SK-N-SH treated with all-trans-retinoic acid at 6 μM for 48 hours (cell line): Measurements from ENCODE around the gene GBF1.

Source experiments
- ATAC-seq: fragments of 200-7000 bp; cut with Tn5 transposase; 3 replicates; pipeline ENCODE4 v1.9.1; 2020; ENCODE audit warnings: mild to moderate bottlenecking, moderate library complexity
- ARNTL ChIP-seq: fragments of 450-650 bp; formaldehyde crosslinking; IDR thresholded peaks from 2 replicates; pipeline ENCODE4 v1.5.0; 2020; ENCODE audit warnings: low read depth, mild to moderate bottlenecking, moderate library complexity, borderline replicate concordance
- BACH2 ChIP-seq: fragments of 250-450 bp; sonication (Bioruptor Pico); IDR thresholded peaks from 2 replicates; pipeline ENCODE4 v1.9.0; 2021; ENCODE audit warnings: mild to moderate bottlenecking, borderline replicate concordance
- CREB5 ChIP-seq: fragments of 250-450 bp; sonication (Bioruptor Pico); IDR thresholded peaks from 2 replicates; pipeline ENCODE4 v1.5.1; 2020; ENCODE audit warnings: low read depth, mild to moderate bottlenecking, moderate library complexity
- CSDC2 ChIP-seq: fragments of 250-450 bp; sonication (Bioruptor Pico); IDR thresholded peaks from 2 replicates; pipeline ENCODE4 v1.5.0; 2020; ENCODE audit warnings: mild to moderate bottlenecking, moderate library complexity
- CSRNP3 ChIP-seq: fragments of 250-450 bp; sonication (Bioruptor Pico); IDR thresholded peaks from 2 replicates; pipeline ENCODE4 v1.5.1; 2021; ENCODE audit warnings: mild to moderate bottlenecking, moderate library complexity
- ESRRG ChIP-seq: fragments of 250-450 bp; sonication (Bioruptor Pico); IDR thresholded peaks from 2 replicates; pipeline ENCODE4 v1.6.1; 2021; ENCODE audit warnings: mild to moderate bottlenecking
- GLIS3 ChIP-seq: fragments of 250-450 bp; sonication (Bioruptor Pico); IDR thresholded peaks from 2 replicates; pipeline ENCODE4 v1.5.0; 2020; ENCODE audit warnings: mild to moderate bottlenecking, moderate library complexity
- ISL1 ChIP-seq: fragments of 250-450 bp; sonication (Bioruptor Pico); IDR thresholded peaks from 2 replicates; pipeline ENCODE4 v2.1.2; 2022; ENCODE audit warnings: mild to moderate bottlenecking, moderate library complexity
- OSR1 ChIP-seq: fragments of 250-450 bp; sonication (Bioruptor Pico); IDR thresholded peaks from 2 replicates; pipeline ENCODE4 v1.8.0; 2022; ENCODE audit warnings: moderate library complexity, mild to moderate bottlenecking, inconsistent platforms
- POU6F1 ChIP-seq: fragments of 250-450 bp; sonication (Bioruptor Pico); IDR thresholded peaks from 2 replicates; pipeline ENCODE4 v1.8.0; 2021; ENCODE audit warnings: low read depth, mild to moderate bottlenecking, moderate library complexity, borderline replicate concordance
- PPARA ChIP-seq: fragments of 250-450 bp; sonication (Bioruptor Pico); IDR thresholded peaks from 2 replicates; pipeline ENCODE4 v1.5.0; 2020; ENCODE audit warnings: mild to moderate bottlenecking, borderline replicate concordance
- SNAI2 ChIP-seq: fragments of 250-450 bp; sonication (Bioruptor Pico); IDR thresholded peaks from 2 replicates; pipeline ENCODE4 v1.5.0; 2020; ENCODE audit warnings: mild to moderate bottlenecking, moderate library complexity
- TCF4 ChIP-seq: fragments of 250-450 bp; sonication (Bioruptor Pico); IDR thresholded peaks from 2 replicates; pipeline ENCODE4 v1.8.0; 2021; ENCODE audit warnings: mild to moderate bottlenecking, moderate library complexity, borderline replicate concordance
- ZC3H10 ChIP-seq: fragments of 250-450 bp; sonication (Bioruptor Pico); IDR thresholded peaks from 2 replicates; pipeline ENCODE4 v1.5.1; 2021; ENCODE audit warnings: mild to moderate bottlenecking, moderate library complexity
- ZFP3 ChIP-seq: fragments of 250-450 bp; sonication (Bioruptor Pico); IDR thresholded peaks from 2 replicates; pipeline ENCODE4 v1.5.0; 2020; ENCODE audit warnings: mild to moderate bottlenecking, moderate library complexity
- ZFP30 ChIP-seq: fragments of 450-650 bp; formaldehyde crosslinking; IDR thresholded peaks from 2 replicates; pipeline ENCODE4 v1.5.0; 2022; ENCODE audit warnings: mild to moderate bottlenecking, moderate library complexity
- ZNF565 ChIP-seq: fragments of 450-650 bp; formaldehyde crosslinking; conservative IDR thresholded peaks from 2 replicates; pipeline ENCODE4 v1.5.0; 2020; ENCODE audit warnings: low read depth, mild to moderate bottlenecking, moderate library complexity
- ZNF70 ChIP-seq: fragments of 450-650 bp; formaldehyde crosslinking; IDR thresholded peaks from 2 replicates; pipeline ENCODE4 v1.5.0; 2020; ENCODE audit warnings: mild to moderate bottlenecking, moderate library complexity
- ZNF8 ChIP-seq: fragments of 450-650 bp; formaldehyde crosslinking; IDR thresholded peaks from 2 replicates; pipeline ENCODE4 v1.5.0; 2020; ENCODE audit warnings: mild to moderate bottlenecking, moderate library complexity
- TF ChIP-seq, protein P1 (sequence below): fragments of 250-450 bp; sonication (Bioruptor Pico); IDR thresholded peaks from 2 replicates; pipeline ENCODE4 v1.5.0; 2020; ENCODE audit warnings: mild to moderate bottlenecking, moderate library complexity
- TF ChIP-seq, protein P2 (sequence below): fragments of 250-450 bp; sonication (Bioruptor Pico); IDR thresholded peaks from 2 replicates; pipeline ENCODE4 v1.8.0; 2020; ENCODE audit warnings: mild to moderate bottlenecking, moderate library complexity, borderline replicate concordance

The GBF1 gene

GRCh38 chr10:102401735-102402511, 156.6 kb downstream of the GBF1 start:
- ATAC-seq: peak; percentile 19; the same call in 2 of the 3 replicates
- TF ChIP-seq ZFP30 (CRISPR knock-in tag) (no peak), CREB5 (CRISPR knock-in tag) (no peak), SNAI2 (CRISPR knock-in tag) (no peak)
- TF ChIP-seq, protein P1, sequence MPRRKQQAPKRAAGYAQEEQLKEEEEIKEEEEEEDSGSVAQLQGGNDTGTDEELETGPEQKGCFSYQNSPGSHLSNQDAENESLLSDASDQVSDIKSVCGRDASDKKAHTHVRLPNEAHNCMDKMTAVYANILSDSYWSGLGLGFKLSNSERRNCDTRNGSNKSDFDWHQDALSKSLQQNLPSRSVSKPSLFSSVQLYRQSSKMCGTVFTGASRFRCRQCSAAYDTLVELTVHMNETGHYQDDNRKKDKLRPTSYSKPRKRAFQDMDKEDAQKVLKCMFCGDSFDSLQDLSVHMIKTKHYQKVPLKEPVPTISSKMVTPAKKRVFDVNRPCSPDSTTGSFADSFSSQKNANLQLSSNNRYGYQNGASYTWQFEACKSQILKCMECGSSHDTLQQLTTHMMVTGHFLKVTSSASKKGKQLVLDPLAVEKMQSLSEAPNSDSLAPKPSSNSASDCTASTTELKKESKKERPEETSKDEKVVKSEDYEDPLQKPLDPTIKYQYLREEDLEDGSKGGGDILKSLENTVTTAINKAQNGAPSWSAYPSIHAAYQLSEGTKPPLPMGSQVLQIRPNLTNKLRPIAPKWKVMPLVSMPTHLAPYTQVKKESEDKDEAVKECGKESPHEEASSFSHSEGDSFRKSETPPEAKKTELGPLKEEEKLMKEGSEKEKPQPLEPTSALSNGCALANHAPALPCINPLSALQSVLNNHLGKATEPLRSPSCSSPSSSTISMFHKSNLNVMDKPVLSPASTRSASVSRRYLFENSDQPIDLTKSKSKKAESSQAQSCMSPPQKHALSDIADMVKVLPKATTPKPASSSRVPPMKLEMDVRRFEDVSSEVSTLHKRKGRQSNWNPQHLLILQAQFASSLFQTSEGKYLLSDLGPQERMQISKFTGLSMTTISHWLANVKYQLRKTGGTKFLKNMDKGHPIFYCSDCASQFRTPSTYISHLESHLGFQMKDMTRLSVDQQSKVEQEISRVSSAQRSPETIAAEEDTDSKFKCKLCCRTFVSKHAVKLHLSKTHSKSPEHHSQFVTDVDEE (CRISPR knock-in tag): no peak
- TF ChIP-seq, all 23 proteins: peak for 0

- ATAC-seq: no peak
- TF ChIP-seq ZFP30 (CRISPR knock-in tag) (no peak), ZFP3 (CRISPR knock-in tag) (no peak), ISL1 (CRISPR knock-in tag) (no peak), ARNTL (CRISPR knock-in tag) (no peak), OSR1 (CRISPR knock-in tag) (no peak), GLIS3 (CRISPR knock-in tag) (no peak), ZNF70 (CRISPR knock-in tag) (no peak), CSDC2 (CRISPR knock-in tag) (no peak)
Observed at GRCh38 chr10:102402512-102402896, 157.2 kb downstream of the GBF1 start.

DNA sequence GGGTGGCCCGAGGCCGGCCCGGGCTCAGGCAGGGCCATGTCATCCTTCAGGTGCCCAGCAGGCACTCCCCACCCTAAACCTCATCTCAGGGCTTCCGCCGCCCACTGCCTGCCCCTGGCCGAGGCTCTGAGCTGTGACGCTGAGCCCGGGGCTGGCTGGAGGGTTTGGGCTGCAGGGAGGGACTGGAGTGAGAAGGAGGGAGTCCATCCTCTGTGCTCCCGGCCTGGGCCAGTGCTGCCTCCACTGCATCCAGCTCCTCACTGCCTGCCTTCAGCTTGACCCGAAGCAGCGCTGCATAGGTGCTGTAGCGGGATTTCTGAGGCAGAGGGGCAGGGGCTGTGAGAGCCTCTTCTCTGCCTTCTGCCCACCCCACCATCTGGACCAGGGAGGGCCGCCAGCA, 157.8 kb downstream of the GBF1 start:
- TF ChIP-seq ZFP3 (CRISPR knock-in tag) (no peak), ISL1 (CRISPR knock-in tag) (no peak), BACH2 (CRISPR knock-in tag) (no peak), CSRNP3 (no peak), CSDC2 (CRISPR knock-in tag) (no peak), ARNTL (CRISPR knock-in tag) (no peak), ZNF565 (no peak), GLIS3 (CRISPR knock-in tag) (no peak), ZNF8 (CRISPR knock-in tag) (no peak), ZC3H10 (CRISPR knock-in tag) (no peak), ZNF70 (CRISPR knock-in tag) (no peak), SNAI2 (CRISPR knock-in tag) (no peak), CREB5 (CRISPR knock-in tag) (no peak), ESRRG (CRISPR knock-in tag) (no peak), PPARA (CRISPR knock-in tag) (no peak), POU6F1 (CRISPR knock-in tag) (no peak), OSR1 (CRISPR knock-in tag) (no peak), TCF4 (CRISPR knock-in tag) (no peak)
- TF ChIP-seq, protein P2, sequence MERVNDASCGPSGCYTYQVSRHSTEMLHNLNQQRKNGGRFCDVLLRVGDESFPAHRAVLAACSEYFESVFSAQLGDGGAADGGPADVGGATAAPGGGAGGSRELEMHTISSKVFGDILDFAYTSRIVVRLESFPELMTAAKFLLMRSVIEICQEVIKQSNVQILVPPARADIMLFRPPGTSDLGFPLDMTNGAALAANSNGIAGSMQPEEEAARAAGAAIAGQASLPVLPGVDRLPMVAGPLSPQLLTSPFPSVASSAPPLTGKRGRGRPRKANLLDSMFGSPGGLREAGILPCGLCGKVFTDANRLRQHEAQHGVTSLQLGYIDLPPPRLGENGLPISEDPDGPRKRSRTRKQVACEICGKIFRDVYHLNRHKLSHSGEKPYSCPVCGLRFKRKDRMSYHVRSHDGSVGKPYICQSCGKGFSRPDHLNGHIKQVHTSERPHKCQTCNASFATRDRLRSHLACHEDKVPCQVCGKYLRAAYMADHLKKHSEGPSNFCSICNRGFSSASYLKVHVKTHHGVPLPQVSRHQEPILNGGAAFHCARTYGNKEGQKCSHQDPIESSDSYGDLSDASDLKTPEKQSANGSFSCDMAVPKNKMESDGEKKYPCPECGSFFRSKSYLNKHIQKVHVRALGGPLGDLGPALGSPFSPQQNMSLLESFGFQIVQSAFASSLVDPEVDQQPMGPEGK (CRISPR knock-in tag): no peak
- TF ChIP-seq, protein P1 (CRISPR knock-in tag): no peak
- ATAC-seq: no peak
